ENCODE data around the gene GPR108.

DNA sequence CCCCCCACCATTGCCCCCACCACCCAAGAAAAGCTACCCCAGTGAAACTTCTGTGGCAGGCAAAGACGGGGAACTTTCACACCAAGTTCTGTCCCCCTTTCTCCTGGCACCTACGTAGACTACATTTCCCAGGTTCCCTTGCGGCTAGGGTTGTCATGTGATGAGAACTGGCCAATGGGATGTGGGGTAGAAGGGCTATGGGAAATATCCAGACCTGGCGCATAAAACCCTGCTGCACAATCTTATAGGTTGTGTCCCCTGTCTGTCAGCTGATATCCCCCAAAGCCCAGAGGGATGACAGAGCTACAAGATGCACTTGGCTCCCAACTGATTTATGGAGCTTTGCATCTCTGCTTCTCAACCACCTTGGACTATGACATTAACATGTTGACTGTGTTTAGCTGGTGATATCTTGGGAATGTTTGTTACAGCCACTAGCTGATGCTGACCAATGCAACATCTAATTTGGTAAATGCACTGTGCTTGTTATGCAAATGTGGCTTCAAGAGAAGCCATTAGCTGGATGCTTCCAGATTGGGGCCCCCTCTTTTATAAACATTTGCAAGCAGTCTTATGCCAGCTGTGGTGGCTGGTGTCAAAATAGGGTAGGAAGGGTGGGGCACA is 23.8 kb upstream of the GPR108 start:
- TF ChIP-seq, protein P1, sequence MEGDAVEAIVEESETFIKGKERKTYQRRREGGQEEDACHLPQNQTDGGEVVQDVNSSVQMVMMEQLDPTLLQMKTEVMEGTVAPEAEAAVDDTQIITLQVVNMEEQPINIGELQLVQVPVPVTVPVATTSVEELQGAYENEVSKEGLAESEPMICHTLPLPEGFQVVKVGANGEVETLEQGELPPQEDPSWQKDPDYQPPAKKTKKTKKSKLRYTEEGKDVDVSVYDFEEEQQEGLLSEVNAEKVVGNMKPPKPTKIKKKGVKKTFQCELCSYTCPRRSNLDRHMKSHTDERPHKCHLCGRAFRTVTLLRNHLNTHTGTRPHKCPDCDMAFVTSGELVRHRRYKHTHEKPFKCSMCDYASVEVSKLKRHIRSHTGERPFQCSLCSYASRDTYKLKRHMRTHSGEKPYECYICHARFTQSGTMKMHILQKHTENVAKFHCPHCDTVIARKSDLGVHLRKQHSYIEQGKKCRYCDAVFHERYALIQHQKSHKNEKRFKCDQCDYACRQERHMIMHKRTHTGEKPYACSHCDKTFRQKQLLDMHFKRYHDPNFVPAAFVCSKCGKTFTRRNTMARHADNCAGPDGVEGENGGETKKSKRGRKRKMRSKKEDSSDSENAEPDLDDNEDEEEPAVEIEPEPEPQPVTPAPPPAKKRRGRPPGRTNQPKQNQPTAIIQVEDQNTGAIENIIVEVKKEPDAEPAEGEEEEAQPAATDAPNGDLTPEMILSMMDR (conservative IDR thresholded peaks at IDR 0.05; ENCODE audit: low read depth, low read length): no peak
- no peak for TF ChIP-seq EZH2 (IDR thresholded peaks at IDR 0.05; ENCODE audit: borderline replicate concordance, low read depth, low read length, poor library complexity, severe bottlenecking)
